Heart left ventricle (tissue), 16 donors: ENCODE measurements around the gene SETBP1. TPM values are rescaled to one million over a fixed set of nuclear protein-coding genes. Genes with fewer than 3 reads are reported as not detected.
A peak's percentile ranks its signal among the peaks of the same experiment; 100 is the strongest.

Experiments used
- ATAC-seq, 4 donors: fragments of 200-7000 bp; cut with Tn5 transposase; one replicate each; pipeline ENCODE4 v1.9.1; 2020 to 2022; ENCODE audit warnings: moderate library complexity in 4 of 4, mild to moderate bottlenecking in 3 of 4, moderate number of reproducible peaks in 1 of 4
- DNase-seq, 5 donors: peaks; one replicate each; pipeline ENCODE4 v3.0.0-alpha.2; 2020
- H3K27ac ChIP-seq, 12 donors: fragments of 200-600 bp; sonication (generic) in 4 of 12; one replicate each; pipeline versions ENCODE4 v1.5.0 to v1.8.0; 2016 to 2022; ENCODE audit warnings: mild to moderate bottlenecking in 2 of 12
- H3K27me3 ChIP-seq, 9 donors: fragments of 200-600 bp; sonication (generic) in 2 of 9; one replicate each; pipeline versions ENCODE4 v1.5.1 to v1.8.0; 2016 to 2022; ENCODE audit warnings: mild to moderate bottlenecking in 3 of 9
- H3K36me3 ChIP-seq, 9 donors: fragments of 200-600 bp; sonication (generic) in 2 of 9; one replicate each; pipeline versions ENCODE4 v1.5.0 to v1.8.0; 2018 to 2022; ENCODE audit warnings: mild to moderate bottlenecking in 2 of 9
- H3K4me1 ChIP-seq, 12 donors: fragments of 200-600 bp; sonication (generic) in 4 of 12; one replicate each; pipeline versions ENCODE4 v1.5.0 to v1.8.0; 2016 to 2022; ENCODE audit warnings: mild to moderate bottlenecking in 3 of 12
- H3K4me3 ChIP-seq, 12 donors: fragments of 200-600 bp; sonication (generic) in 4 of 12; one replicate each; pipeline versions ENCODE4 v1.5.0 to v1.8.0; 2017 to 2022; ENCODE audit warnings: mild to moderate bottlenecking in 9 of 12, moderate library complexity in 4 of 12
- H3K9me3 ChIP-seq, 12 donors: fragments of 200-600 bp; sonication (generic) in 4 of 12; one replicate each; pipeline versions ENCODE4 v1.5.0 to v1.8.0; 2016 to 2022; ENCODE audit warnings: mild to moderate bottlenecking in 1 of 12
- POLR2A ChIP-seq, 2 donors: fragments of 450-650 bp; IDR thresholded peaks; one replicate each; pipeline ENCODE4 v1.6.1; 2017; ENCODE audit warnings: antibody characterized with exemption in 2 of 2, mild to moderate bottlenecking in 2 of 2, moderate library complexity in 2 of 2
- WGBS, 4 donors: extraction: QIAGEN DNeasy Blood & Tissue Kit in 2 of 4; methylation state at CpG; one replicate each; pipeline versions ENCODE4 v1.1.5 to v1.1.7; 2013 to 2018; 5-methylcytosine and 5-hydroxymethylcytosine counted together
- intact Hi-C, 10 donors: fragments of 100-400 bp; cut with DNase I; formaldehyde crosslinking; loops; one replicate each; pipeline versions ENCODE4 v1.11.1 to v1.14.2; 2022
- polyA plus RNA-seq, 2 donors: library from polyadenylated mRNA; stranded (reverse); fragments of 200-250 nt; gene quantifications; one replicate each; pipeline ENCODE4 v1.2.3, GENCODE V29; 2013
- total RNA-seq, 9 donors: library from RNA; depleted of rRNA in 2 of 9; stranded (reverse); fragments of >200 nt in 2 of 9; fragmentation: NEBNext Ultra II Directional in 3 of 9; extraction: Animal tissue kit (Norgen Biotek cat#: 25700) in 3 of 9; gene quantifications; one replicate each; pipeline versions ENCODE4 v1.1.0 to v1.2.4, GENCODE V29; 2016 to 2023
- TF ChIP-seq, protein P1 (sequence below), 12 donors: fragments of 200-600 bp; sonication (generic) in 4 of 12; IDR thresholded peaks; one replicate each; pipeline versions ENCODE4 v1.5.0 to v1.8.0; 2018 to 2022; ENCODE audit warnings: antibody characterized with exemption in 12 of 12, mild to moderate bottlenecking in 5 of 12
- donor health status: ischemic (EF 13 %, LVEDD 7.1; RV severe dilation, severe dysfunction).
- donor health status: healthy with polysubstance abuse.
- donor health status: DM: no; HTN: yes; CAD: no.
- donor health status: DM: no; HTN: no; CAD: no.
- donor health status: ischemic (EF 25% LVEDD 6.9; RV normal size, moderate dysfunction).
- donor health status: ischemic (EF 25% LVEDD 5.7; RV mildly dilated, moderate dysfunction).
- donor health status: healthy.
- donor health status: DM: yes; HTN: yes; CAD: no.
- donor health status: ischemic (EF 35%, LVEDD 5.7; RV mildly dilated, moderate dysfunction).
- donor health status: nonischemic (EF 11% LVEDD 7.7; RV severe dilation, severe dysfunction).
- donor health status: DM: yes; HTN: yes; CAD: no.
- donor health status: PGD.
- donor health status: ischemic (EF 29% LVEDD 5.4; RV normal size, mild dysfunction).
- donor health status: nonischemic (EF 23%, LVEDD 6.1; RV moderate dilation, normal function).

The SETBP1 gene
- total and polyA plus RNA-seq, 11 donors, result 1.2 to 10.6 (median 5.5) TPM

DNA sequence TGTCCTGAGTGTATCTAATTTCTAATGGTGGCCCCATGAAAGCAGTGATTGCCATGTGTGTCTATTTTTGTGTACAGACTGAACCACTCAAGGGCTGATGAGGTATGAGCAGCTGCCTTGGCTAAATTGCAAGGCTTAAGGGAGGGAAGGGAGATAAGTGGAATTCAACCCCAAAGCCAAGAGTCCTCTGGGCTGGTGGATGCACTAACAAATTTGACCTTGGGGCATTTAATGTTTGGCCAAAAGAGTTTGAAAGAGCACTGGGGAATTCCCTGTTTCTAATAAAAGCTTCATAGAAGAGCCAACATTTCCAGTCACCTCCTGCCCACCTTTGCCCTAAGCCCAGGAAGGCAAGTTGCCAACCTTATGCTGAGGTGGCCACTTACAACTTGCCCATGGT lies 172.1 kb downstream of the SETBP1 start:
- H3K9me3 ChIP-seq, result no peaks in the 10 kb centered on the region
- TF ChIP-seq, protein P1, sequence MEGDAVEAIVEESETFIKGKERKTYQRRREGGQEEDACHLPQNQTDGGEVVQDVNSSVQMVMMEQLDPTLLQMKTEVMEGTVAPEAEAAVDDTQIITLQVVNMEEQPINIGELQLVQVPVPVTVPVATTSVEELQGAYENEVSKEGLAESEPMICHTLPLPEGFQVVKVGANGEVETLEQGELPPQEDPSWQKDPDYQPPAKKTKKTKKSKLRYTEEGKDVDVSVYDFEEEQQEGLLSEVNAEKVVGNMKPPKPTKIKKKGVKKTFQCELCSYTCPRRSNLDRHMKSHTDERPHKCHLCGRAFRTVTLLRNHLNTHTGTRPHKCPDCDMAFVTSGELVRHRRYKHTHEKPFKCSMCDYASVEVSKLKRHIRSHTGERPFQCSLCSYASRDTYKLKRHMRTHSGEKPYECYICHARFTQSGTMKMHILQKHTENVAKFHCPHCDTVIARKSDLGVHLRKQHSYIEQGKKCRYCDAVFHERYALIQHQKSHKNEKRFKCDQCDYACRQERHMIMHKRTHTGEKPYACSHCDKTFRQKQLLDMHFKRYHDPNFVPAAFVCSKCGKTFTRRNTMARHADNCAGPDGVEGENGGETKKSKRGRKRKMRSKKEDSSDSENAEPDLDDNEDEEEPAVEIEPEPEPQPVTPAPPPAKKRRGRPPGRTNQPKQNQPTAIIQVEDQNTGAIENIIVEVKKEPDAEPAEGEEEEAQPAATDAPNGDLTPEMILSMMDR (IDR thresholded peaks at IDR 0.05), result no peak
- TF ChIP-seq POLR2A (IDR thresholded peaks at IDR 0.05), result no peak
- peak overlapping the region in 1 of 12 donors; percentile 32 for H3K27ac ChIP-seq
- ATAC-seq (peak; percentile 76 to 91 (median 85)), DNase-seq (peak in 2 of 5 donors; percentile 32 to 49)
- H3K27me3 ChIP-seq, result no peaks in the 10 kb centered on the region
- no peak overlapping the region for H3K4me3 ChIP-seq
- no peaks in the 10 kb centered on the region for H3K36me3 ChIP-seq
- intact Hi-C loops, result no loop called here
- H3K4me1 ChIP-seq, result peaks cover 0 to 52% (median 26%) of the 10 kb centered on the region in 12 donors

GRCh38 chr18:44853430-44853829 lies 172.7 kb downstream of the SETBP1 start:
- no peak for DNase-seq
- Histone ChIP-seq H3K4me1 (peaks cover 0 to 57% (median 32%) of the 10 kb centered on the region in 12 donors), H3K27ac (no peak overlapping the region), H3K9me3 (no peaks in the 10 kb centered on the region), H3K27me3 (no peaks in the 10 kb centered on the region), H3K4me3 (no peak overlapping the region), H3K36me3 (no peaks in the 10 kb centered on the region)
- no peak for ATAC-seq
- intact Hi-C loops, result no loop called here
- TF ChIP-seq, protein P1 (IDR thresholded peaks at IDR 0.05), result no peak
- TF ChIP-seq POLR2A (IDR thresholded peaks at IDR 0.05), result no peak
- WGBS, 4 donors, result 77 to 85% (median 81%) methylated on average over 2 of the region's 2 CpGs

GRCh38 chr18:44855681-44856080 lies 175.0 kb downstream of the SETBP1 start:
- WGBS, 4 donors, result 89 to 97% (median 96%) methylated on average over 6 of the region's 6 CpGs
- H3K27ac ChIP-seq, result peak overlapping the region in 1 of 12 donors; percentile 8

DNA sequence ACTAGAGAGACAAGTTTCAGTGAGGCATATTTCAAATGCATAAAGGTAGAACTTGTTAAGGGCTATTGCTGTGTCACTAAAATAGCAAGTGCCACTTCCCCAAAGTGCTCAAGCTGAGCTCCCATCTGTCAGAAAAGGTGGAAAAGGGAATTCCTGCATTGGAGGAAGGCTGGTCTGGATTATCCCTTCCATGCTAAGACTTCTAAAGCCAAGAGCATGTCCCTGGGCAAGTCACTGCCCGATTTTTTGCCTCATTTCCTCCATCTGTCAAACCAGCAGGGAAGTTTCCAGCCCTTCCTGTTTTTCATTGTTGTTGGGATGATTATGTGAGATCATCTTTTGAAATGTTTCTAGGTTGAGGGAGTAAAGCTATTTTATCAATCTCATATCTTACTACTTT lies 175.5 kb downstream of the SETBP1 start:
- Histone ChIP-seq H3K27me3 (no peaks in the 10 kb centered on the region), H3K9me3 (no peaks in the 10 kb centered on the region), H3K36me3 (no peaks in the 10 kb centered on the region), H3K4me1 (peaks cover 0 to 54% (median 33%) of the 10 kb centered on the region in 12 donors), H3K4me3 (no peak overlapping the region), H3K27ac (peak overlapping the region in 4 of 12 donors; percentile 8 to 52 (median 48))
- no peak for TF ChIP-seq POLR2A (IDR thresholded peaks at IDR 0.05)
- TF ChIP-seq, protein P1 (IDR thresholded peaks at IDR 0.05), result no peak
- intact Hi-C loops, result no loop called here
- WGBS, 4 donors, result 43 to 63% (median 61%) methylated on average over 1 of the region's 1 CpG
- ATAC-seq (peak in 2 of 4 donors; percentile 33 to 42), DNase-seq (no peak)

More at GRCh38 chr18:44855681-44856080, 175.0 kb downstream of the SETBP1 start:
- DNase-seq, result no peak
- H3K4me3 ChIP-seq, result no peak overlapping the region
- no peaks in the 10 kb centered on the region for H3K36me3 ChIP-seq
- TF ChIP-seq, protein P1 (IDR thresholded peaks at IDR 0.05), result no peak
- TF ChIP-seq POLR2A (IDR thresholded peaks at IDR 0.05), result no peak
- ATAC-seq, result no peak
- no peaks in the 10 kb centered on the region for H3K9me3 ChIP-seq
- intact Hi-C loops, result no loop called here
- H3K27me3 ChIP-seq, result no peaks in the 10 kb centered on the region
- peaks cover 0 to 56% (median 33%) of the 10 kb centered on the region in 12 donors for H3K4me1 ChIP-seq
